Measurements from ENCODE around the gene FSIP1. TPM values are rescaled to one million over a fixed set of nuclear protein-coding genes. Genes with fewer than 3 reads are reported as not detected.
A peak's percentile ranks its signal among the peaks of the same experiment; 100 is the strongest.

Gene FSIP1
- total and polyA plus RNA-seq, 8 donors = 0.38 to 2.7 (median 0.83) TPM

DNA sequence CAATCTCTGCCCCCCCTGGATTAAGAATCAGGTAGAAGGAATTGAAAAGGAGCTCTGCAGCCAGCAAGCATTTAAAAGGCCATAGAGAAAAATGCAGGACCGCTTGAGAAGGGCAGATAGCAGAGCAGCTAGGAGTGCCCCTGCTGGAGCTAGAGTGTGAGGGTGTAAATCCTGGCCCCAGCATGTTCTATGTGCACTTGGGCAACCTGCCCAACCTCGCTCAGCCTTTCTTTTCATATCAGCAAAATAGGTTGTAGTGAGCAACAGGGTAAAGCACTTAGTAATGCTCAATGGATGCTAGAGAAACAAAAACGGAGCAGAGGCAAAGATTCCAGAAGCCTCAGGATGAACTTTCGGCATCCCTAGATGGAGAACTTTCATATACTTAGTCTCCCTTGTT, 226.8 kb downstream of the FSIP1 start:
- DNase-seq = no peak
- intact Hi-C loops (cut with DNase I) = no loop called here
- H3K9me3 ChIP-seq = no peaks in the 10 kb centered on the region
- H3K4me1 ChIP-seq = no peaks in the 10 kb centered on the region
- H3K36me3 ChIP-seq = no peaks in the 10 kb centered on the region
- no peak overlapping the region for H3K27ac ChIP-seq
- H3K4me3 ChIP-seq = no peak overlapping the region
- peaks cover 0 to 6% of the 10 kb centered on the region in 2 donors for H3K27me3 ChIP-seq
- TF ChIP-seq, protein P1, sequence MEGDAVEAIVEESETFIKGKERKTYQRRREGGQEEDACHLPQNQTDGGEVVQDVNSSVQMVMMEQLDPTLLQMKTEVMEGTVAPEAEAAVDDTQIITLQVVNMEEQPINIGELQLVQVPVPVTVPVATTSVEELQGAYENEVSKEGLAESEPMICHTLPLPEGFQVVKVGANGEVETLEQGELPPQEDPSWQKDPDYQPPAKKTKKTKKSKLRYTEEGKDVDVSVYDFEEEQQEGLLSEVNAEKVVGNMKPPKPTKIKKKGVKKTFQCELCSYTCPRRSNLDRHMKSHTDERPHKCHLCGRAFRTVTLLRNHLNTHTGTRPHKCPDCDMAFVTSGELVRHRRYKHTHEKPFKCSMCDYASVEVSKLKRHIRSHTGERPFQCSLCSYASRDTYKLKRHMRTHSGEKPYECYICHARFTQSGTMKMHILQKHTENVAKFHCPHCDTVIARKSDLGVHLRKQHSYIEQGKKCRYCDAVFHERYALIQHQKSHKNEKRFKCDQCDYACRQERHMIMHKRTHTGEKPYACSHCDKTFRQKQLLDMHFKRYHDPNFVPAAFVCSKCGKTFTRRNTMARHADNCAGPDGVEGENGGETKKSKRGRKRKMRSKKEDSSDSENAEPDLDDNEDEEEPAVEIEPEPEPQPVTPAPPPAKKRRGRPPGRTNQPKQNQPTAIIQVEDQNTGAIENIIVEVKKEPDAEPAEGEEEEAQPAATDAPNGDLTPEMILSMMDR (IDR thresholded peaks at IDR 0.05) = no peak
- ATAC-seq = no peak

DNA sequence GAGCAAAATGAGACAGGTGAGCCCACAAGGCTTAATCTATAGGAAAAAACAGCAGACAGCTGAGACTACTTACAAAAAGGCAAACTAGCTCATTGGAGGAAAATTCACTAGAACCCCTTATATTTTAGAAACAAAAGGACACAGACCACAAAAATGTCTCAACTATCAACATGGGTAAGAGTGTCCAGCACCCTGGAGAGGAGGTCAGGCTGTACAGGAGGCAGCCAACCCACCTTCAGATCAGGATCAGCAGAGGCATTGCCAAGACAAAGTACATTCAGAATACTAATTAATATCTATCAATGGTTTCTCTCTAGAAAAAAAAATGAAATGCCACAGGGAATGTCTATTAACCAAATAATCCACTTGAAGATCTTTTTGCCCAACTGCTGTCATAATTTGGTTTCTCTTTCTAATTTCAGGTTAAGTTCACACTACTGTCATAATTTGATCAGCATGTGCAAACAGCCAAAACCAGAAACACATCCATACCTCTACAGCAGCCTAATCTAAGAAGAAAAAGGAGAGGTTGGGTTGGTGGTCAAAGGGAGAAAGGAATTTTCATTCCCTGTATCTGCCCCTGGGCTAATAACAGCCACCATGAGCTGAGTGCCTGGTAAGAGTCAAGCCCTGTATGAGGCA, 227.8 kb downstream of the FSIP1 start:
- Histone ChIP-seq H3K4me3 (no peak overlapping the region), H3K9me3 (no peaks in the 10 kb centered on the region), H3K4me1 (no peaks in the 10 kb centered on the region), H3K36me3 (no peaks in the 10 kb centered on the region), H3K27me3 (peaks cover 0 to 6% of the 10 kb centered on the region in 2 donors), H3K27ac (no peak overlapping the region)
- ATAC-seq (no peak), DNase-seq (no peak)
- TF ChIP-seq, protein P1 (IDR thresholded peaks at IDR 0.05) = no peak
- intact Hi-C loops (cut with DNase I) = no loop called here

DNA sequence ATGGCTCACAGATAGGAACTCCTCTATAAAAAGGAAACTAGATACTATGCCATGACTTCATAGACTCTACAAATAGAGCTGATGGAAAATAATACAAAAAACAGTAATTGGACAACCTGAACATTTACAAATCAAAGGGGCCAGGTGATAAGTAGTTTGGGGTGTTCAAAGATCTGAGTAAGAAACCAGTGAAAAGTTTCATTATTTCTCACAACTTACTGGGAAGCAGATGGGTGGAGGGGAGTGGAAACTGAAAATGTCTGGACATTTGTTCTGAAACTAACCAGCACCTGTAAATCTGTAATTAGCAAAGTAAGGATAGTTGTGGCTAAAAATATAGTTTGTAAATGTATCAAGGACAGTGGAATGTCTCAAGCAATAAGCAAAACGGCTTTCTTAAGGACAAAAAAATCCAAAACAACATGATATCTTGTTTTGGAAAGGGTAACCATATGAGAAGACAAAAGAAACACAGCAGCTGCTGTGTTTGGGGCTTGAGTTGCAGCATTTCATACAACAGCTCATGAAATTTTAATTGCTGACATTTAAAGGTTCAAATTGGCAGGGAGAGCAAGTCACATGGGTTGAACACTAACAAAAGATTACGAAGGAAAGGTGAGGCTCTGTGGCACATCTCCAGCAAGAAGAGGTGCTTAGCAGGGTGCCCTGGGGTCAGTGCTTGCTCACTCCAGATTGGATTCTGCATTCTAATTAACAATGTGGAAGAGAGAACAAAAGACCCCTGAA, 228.5 kb downstream of the FSIP1 start:
- TF ChIP-seq, protein P1 (IDR thresholded peaks at IDR 0.05) = no peak

DNA sequence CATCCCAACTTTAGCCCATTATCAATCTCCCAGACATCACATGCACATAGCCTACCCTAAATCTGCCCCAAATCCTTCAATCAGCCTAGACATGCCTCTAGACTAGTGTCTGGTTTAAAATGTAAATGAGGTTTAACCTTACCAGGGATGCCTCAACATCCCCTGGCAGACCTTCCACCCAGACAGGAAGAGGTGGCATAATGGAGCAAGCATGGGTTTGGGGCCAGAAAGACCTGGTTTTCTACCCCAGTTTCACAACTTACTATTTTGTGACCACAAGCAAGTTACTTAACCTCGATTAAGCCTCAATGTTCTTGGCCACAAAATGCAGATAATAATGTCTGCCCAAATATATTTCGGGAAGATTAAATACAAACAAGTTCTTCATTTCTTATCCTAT, 230.1 kb downstream of the FSIP1 start:
- H3K4me3 ChIP-seq = no peak overlapping the region
- peaks cover 0 to 6% of the 10 kb centered on the region in 2 donors for H3K27me3 ChIP-seq
- TF ChIP-seq, protein P1 (IDR thresholded peaks at IDR 0.05) = no peak
- intact Hi-C loops (cut with DNase I) = no loop called here
- H3K4me1 ChIP-seq = no peaks in the 10 kb centered on the region
- H3K9me3 ChIP-seq = no peaks in the 10 kb centered on the region
- DNase-seq (no peak), ATAC-seq (no peak)
- no peak overlapping the region for H3K27ac ChIP-seq
- H3K36me3 ChIP-seq = no peaks in the 10 kb centered on the region

More for the DNA sequence above, 228.5 kb downstream of the FSIP1 start:
- H3K27me3 ChIP-seq = peaks cover 0 to 6% of the 10 kb centered on the region in 2 donors
- H3K4me3 ChIP-seq = no peak overlapping the region
- no peaks in the 10 kb centered on the region for H3K4me1 ChIP-seq
- ATAC-seq (peak; percentile 55), DNase-seq (peak in 2 of 4 donors; percentile 26 to 34)
- no peak overlapping the region for H3K27ac ChIP-seq
- intact Hi-C loops (cut with DNase I) = no loop called here
- H3K9me3 ChIP-seq = no peaks in the 10 kb centered on the region
- H3K36me3 ChIP-seq = no peaks in the 10 kb centered on the region

DNA sequence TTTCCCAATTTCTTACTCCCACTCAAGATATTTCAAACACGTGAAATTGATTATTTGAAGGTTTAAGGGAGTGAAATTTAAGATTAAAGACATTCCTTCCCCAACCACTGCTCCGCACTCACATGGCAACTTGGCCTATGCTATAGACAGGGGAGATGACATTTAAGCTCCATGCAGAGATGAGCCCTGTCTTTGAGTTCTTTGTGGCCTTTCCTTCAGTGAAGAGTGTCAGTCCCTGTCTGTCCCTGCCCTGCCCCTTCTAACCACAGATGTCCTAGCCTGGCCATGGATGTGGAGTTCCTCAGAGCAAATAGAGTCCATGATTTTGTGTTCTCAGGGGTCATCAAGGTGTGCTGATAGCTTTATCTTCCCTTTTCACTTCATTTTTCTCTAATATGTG, 231.2 kb downstream of the FSIP1 start:
- H3K4me1 ChIP-seq = no peaks in the 10 kb centered on the region
- DNase-seq = no peak
- TF ChIP-seq, protein P1 (IDR thresholded peaks at IDR 0.05) = no peak
- no peak overlapping the region for H3K4me3 ChIP-seq
- no peaks in the 10 kb centered on the region for H3K9me3 ChIP-seq
- no peak overlapping the region for H3K27ac ChIP-seq
- H3K27me3 ChIP-seq = peaks cover 0 to 6% of the 10 kb centered on the region in 2 donors
- intact Hi-C loops (cut with DNase I) = no loop called here
- H3K36me3 ChIP-seq = no peaks in the 10 kb centered on the region
- ATAC-seq = no peak

Measured in left lung (tissue), 10 donors.